Measurements from ENCODE around the gene GPD2. TPM values are rescaled to one million over a fixed set of nuclear protein-coding genes. Genes with fewer than 3 reads are reported as not detected.

Gene GPD2
- total and polyA plus RNA-seq, 10 of the 15 experiments (the other 5 are each of a cell fraction or from before 2014, with no cell fraction given) = 10.0 to 73.5 (median 43.4) TPM

- no peak for TF ChIP-seq CHD1 (IDR thresholded peaks at IDR 0.05; ENCODE audit: low read depth, low read length)
- no peak for TF ChIP-seq NFIC (IDR thresholded peaks at IDR 0.05; ENCODE audit: low read depth, low read length)
- TF ChIP-seq RELB (IDR thresholded peaks at IDR 0.05; ENCODE audit: low read depth) = no peak
- no peak for TF ChIP-seq ELK1 (IDR thresholded peaks at IDR 0.05; ENCODE audit: low read depth, low read length)
- no peak for TF ChIP-seq MTA3 (IDR thresholded peaks at IDR 0.05; ENCODE audit: borderline replicate concordance, low read length)
Observed at GRCh38 chr2:156470975-156471583, 34.9 kb downstream of the GPD2 start (continued).

GRCh38 chr2:156471762-156472161, 35.6 kb downstream of the GPD2 start:
- intact Hi-C loops (cut with micrococcal nuclease; ENCODE audit: unreplicated experiment) = no loop called here
- DNase-seq (ENCODE audit: low read depth, low spot score) = no peak
- Histone ChIP-seq H3K27me3 (replicated peaks in 1 of 2; ENCODE audit: control insufficient read depth in 2 of 2, insufficient read depth in 2 of 2, low read length in 1 of 2) (no peaks in the 10 kb centered on the region), H3K4me1 (ENCODE audit: control insufficient read depth, insufficient read depth, low read length) (peaks cover 31% of the 10 kb centered on the region), H3K4me2 (ENCODE audit: control insufficient read depth, insufficient read depth) (no peak overlapping the region), H3K79me2 (ENCODE audit: control insufficient read depth, insufficient read depth, low read length) (peaks cover 23% of the 10 kb centered on the region), H3K36me3 (ENCODE audit: control insufficient read depth in 2 of 2, insufficient read depth in 2 of 2, low read length in 1 of 2) (no peaks in the 10 kb centered on the region), H2AFZ (ENCODE audit: control insufficient read depth, low read depth, low read length) (no peak overlapping the region), H3K9ac (ENCODE audit: control insufficient read depth, insufficient read depth, low read length) (no peak overlapping the region), H3K9me3 (replicated peaks; ENCODE audit: control insufficient read depth, insufficient read depth, low read length) (no peaks in the 10 kb centered on the region; the same call in 2 of the 3 replicates), H3K4me3 (peak overlapping the region; percentile 39; the same call in 1 of the 2 replicates), H3K27ac (ENCODE audit: control insufficient read depth, insufficient read depth) (no peak overlapping the region), H4K20me1 (ENCODE audit: control insufficient read depth, insufficient read depth) (no peaks in the 10 kb centered on the region)
- ChIA-PET SMC1A (ENCODE audit: uncharacterized antibody, unreplicated experiment) (interaction anchor here (0.8 to 5.3 kb wide), 24 partner anchors 8 to 137 kb away, joined by 3 to 35 read pairs (median 6); no protein-coding TSS in a partner anchor), RAD21 (ENCODE audit: unreplicated experiment) (interaction anchor here (0.8 to 2.8 kb wide), 10 partner anchors 8 to 137 kb away, joined by 3 to 20 read pairs (median 4); no protein-coding TSS in a partner anchor), POLR2A (interaction anchor here (0.7 to 2.3 kb wide), 7 partner anchors 9 to 137 kb away, joined by 3 to 9 read pairs (median 3); no protein-coding TSS in a partner anchor), CTCF (interaction anchor here (0.6 to 2.9 kb wide), 8 partner anchors 9 to 118 kb away, joined by 3 to 11 read pairs (median 4); no protein-coding TSS in a partner anchor)
- in situ Hi-C loops (cut with MboI) = no loop called here
- TF ChIP-seq ESRRA (IDR thresholded peaks at IDR 0.05; ENCODE audit: low read length) = no peak
- TF ChIP-seq ZNF592 (IDR thresholded peaks at IDR 0.05) = no peak
- TF ChIP-seq IKZF1 (conservative IDR thresholded peaks at IDR 0.05) = no peak
- ATAC-seq = no peak
- no TSS peak for BruUV-seq (replicated peaks)
- FAIRE-seq = no peak

Data from GM12878 (cell line).